ENCODE data around the gene RNF214.

The RNF214 gene

GRCh38 chr11:117282956-117283355, 50.5 kb downstream of the RNF214 start:
- H3K36me3 ChIP-seq (ENCODE audit: insufficient read depth, low read length) = peaks cover 71% of the 10 kb centered on the region
- no peak overlapping the region for H3K4me3 ChIP-seq (ENCODE audit: low read depth in 1 of 2, low read length in 2 of 2)
- DNase-seq (no peak), ATAC-seq (ENCODE audit: insufficient read depth, low read depth) (no peak)
- H3K27me3 ChIP-seq (ENCODE audit: insufficient read depth, low read length, poor library complexity) = no peaks in the 10 kb centered on the region
- no peaks in the 10 kb centered on the region for H3K79me2 ChIP-seq (ENCODE audit: insufficient read depth, low read length)
- no peaks in the 10 kb centered on the region for H3K9me3 ChIP-seq (ENCODE audit: insufficient read depth, low read length, severe bottlenecking)
- no peak overlapping the region for H3K4me2 ChIP-seq (ENCODE audit: insufficient read depth, low read length)
- TF ChIP-seq EZH2 (IDR thresholded peaks at IDR 0.05; ENCODE audit: borderline replicate concordance, low read depth, low read length, severe bottlenecking) = no peak
- TF ChIP-seq CTCF (IDR thresholded peaks at IDR 0.05; ENCODE audit: borderline replicate concordance, extremely low read depth, low read length, poor library complexity, severe bottlenecking) = no peak
- H3K9ac ChIP-seq (ENCODE audit: low read depth, low read length) = no peak overlapping the region
- no peak overlapping the region for H2AFZ ChIP-seq (ENCODE audit: low read depth, low read length)
- no peak overlapping the region for H3K27ac ChIP-seq (ENCODE audit: low read length)
- no peaks in the 10 kb centered on the region for H4K20me1 ChIP-seq (ENCODE audit: insufficient read depth, low read length)
- H3K4me1 ChIP-seq (ENCODE audit: insufficient read depth, low read length) = no peaks in the 10 kb centered on the region

- no peaks in the 10 kb centered on the region for H3K79me2 ChIP-seq (ENCODE audit: insufficient read depth, low read length)
- H3K4me1 ChIP-seq (ENCODE audit: insufficient read depth, low read length) = no peaks in the 10 kb centered on the region
- H2AFZ ChIP-seq (ENCODE audit: low read depth, low read length) = no peak overlapping the region
- peaks cover 82% of the 10 kb centered on the region for H3K36me3 ChIP-seq (ENCODE audit: insufficient read depth, low read length)
- no peak overlapping the region for H3K27ac ChIP-seq (ENCODE audit: low read length)
- no peaks in the 10 kb centered on the region for H3K9me3 ChIP-seq (ENCODE audit: insufficient read depth, low read length, severe bottlenecking)
- H3K4me3 ChIP-seq (ENCODE audit: low read depth in 1 of 2, low read length in 2 of 2) = no peak overlapping the region
- H3K4me2 ChIP-seq (ENCODE audit: insufficient read depth, low read length) = no peak overlapping the region
- no peaks in the 10 kb centered on the region for H4K20me1 ChIP-seq (ENCODE audit: insufficient read depth, low read length)
- TF ChIP-seq EZH2 (IDR thresholded peaks at IDR 0.05; ENCODE audit: borderline replicate concordance, low read depth, low read length, severe bottlenecking) = no peak
- no peak for TF ChIP-seq CTCF (IDR thresholded peaks at IDR 0.05; ENCODE audit: borderline replicate concordance, extremely low read depth, low read length, poor library complexity, severe bottlenecking)
- no peak overlapping the region for H3K9ac ChIP-seq (ENCODE audit: low read depth, low read length)
- H3K27me3 ChIP-seq (ENCODE audit: insufficient read depth, low read length, poor library complexity) = no peaks in the 10 kb centered on the region
- no peak for ATAC-seq (ENCODE audit: insufficient read depth, low read depth)
- no peak for DNase-seq
These were observed 51.6 kb downstream of the RNF214 start for GRCh38 chr11:117284053-117284452.

- Histone ChIP-seq H2AFZ (ENCODE audit: low read depth, low read length) (no peak overlapping the region), H3K79me2 (ENCODE audit: insufficient read depth, low read length) (no peaks in the 10 kb centered on the region), H3K9ac (ENCODE audit: low read depth, low read length) (no peak overlapping the region), H4K20me1 (ENCODE audit: insufficient read depth, low read length) (no peaks in the 10 kb centered on the region), H3K9me3 (ENCODE audit: insufficient read depth, low read length, severe bottlenecking) (no peaks in the 10 kb centered on the region), H3K27me3 (ENCODE audit: insufficient read depth, low read length, poor library complexity) (no peaks in the 10 kb centered on the region), H3K4me3 (ENCODE audit: low read depth in 1 of 2, low read length in 2 of 2) (no peak overlapping the region), H3K36me3 (ENCODE audit: insufficient read depth, low read length) (peaks cover 76% of the 10 kb centered on the region), H3K4me2 (ENCODE audit: insufficient read depth, low read length) (no peak overlapping the region), H3K4me1 (ENCODE audit: insufficient read depth, low read length) (no peaks in the 10 kb centered on the region), H3K27ac (ENCODE audit: low read length) (no peak overlapping the region)
- TF ChIP-seq EZH2 (IDR thresholded peaks at IDR 0.05; ENCODE audit: borderline replicate concordance, low read depth, low read length, severe bottlenecking) (no peak), CTCF (IDR thresholded peaks at IDR 0.05; ENCODE audit: borderline replicate concordance, extremely low read depth, low read length, poor library complexity, severe bottlenecking) (no peak)
- ATAC-seq (ENCODE audit: insufficient read depth, low read depth) (no peak), DNase-seq (no peak)
These were observed 54.1 kb downstream of the RNF214 start for GRCh38 chr11:117286588-117286987.

- no peak overlapping the region for H3K4me3 ChIP-seq (ENCODE audit: low read depth in 1 of 2, low read length in 2 of 2)
- H3K36me3 ChIP-seq (ENCODE audit: insufficient read depth, low read length) = peaks cover 65% of the 10 kb centered on the region
These were observed 55.2 kb downstream of the RNF214 start for GRCh38 chr11:117287668-117288067.

More at GRCh38 chr11:117287668-117288067, 55.2 kb downstream of the RNF214 start:
- Histone ChIP-seq H2AFZ (ENCODE audit: low read depth, low read length) (no peak overlapping the region), H3K4me1 (ENCODE audit: insufficient read depth, low read length) (no peaks in the 10 kb centered on the region), H3K27ac (ENCODE audit: low read length) (no peak overlapping the region), H3K27me3 (ENCODE audit: insufficient read depth, low read length, poor library complexity) (no peaks in the 10 kb centered on the region), H4K20me1 (ENCODE audit: insufficient read depth, low read length) (no peaks in the 10 kb centered on the region), H3K4me2 (ENCODE audit: insufficient read depth, low read length) (no peak overlapping the region), H3K79me2 (ENCODE audit: insufficient read depth, low read length) (no peaks in the 10 kb centered on the region), H3K9ac (ENCODE audit: low read depth, low read length) (no peak overlapping the region), H3K9me3 (ENCODE audit: insufficient read depth, low read length, severe bottlenecking) (no peaks in the 10 kb centered on the region)
- no peak for DNase-seq
- no peak for ATAC-seq (ENCODE audit: insufficient read depth, low read depth)
- TF ChIP-seq CTCF (IDR thresholded peaks at IDR 0.05; ENCODE audit: borderline replicate concordance, extremely low read depth, low read length, poor library complexity, severe bottlenecking) (no peak), EZH2 (IDR thresholded peaks at IDR 0.05; ENCODE audit: borderline replicate concordance, low read depth, low read length, severe bottlenecking) (no peak)
